HCT116 (cell line): Measurements from ENCODE around the gene USH1C. TPM values are rescaled to one million over a fixed set of nuclear protein-coding genes. Genes with fewer than 3 reads are reported as not detected.

ENCODE experiments used
- ATAC-seq: fragments of 200-7000 bp; cut with Tn5 transposase; 2 replicates; pipeline ENCODE4 v1.9.1; 2020; ENCODE audit warnings: mild to moderate bottlenecking, moderate library complexity
- BruUV-seq: library from RNA; stranded (reverse); fragments of 400-500 nt; replicated peaks from 2 replicates; lab custom pipeline; 2021; lab: Mats Ljungman, UMichigan
- CTCF ChIA-PET: fragments of 300-600 bp; sonication (Branson Sonifier 250); formaldehyde crosslinking; loops from one replicate; lab custom pipeline; 2021; ENCODE audit warnings: antibody characterized with exemption; lab: Charles Lee
- POLR2A ChIA-PET: fragments of 300-600, 350-600 bp; sonication (Branson Sonifier 250); formaldehyde crosslinking; loops from one replicate; lab custom pipeline; 2021; ENCODE audit warnings: antibody characterized with exemption; lab: Charles Lee
- RAD21 ChIA-PET, 2 experiments: fragments of 300-600 bp; sonication (Branson Sonifier 250); formaldehyde crosslinking; loops; one replicate each; lab custom pipeline; 2023; ENCODE audit warnings: low total read pairs in 2 of 2; ENCODE audit not compliant: uncharacterized antibody in 2 of 2, unreplicated experiment in 2 of 2, low non-redundant PET in 1 of 2; lab: Charles Lee
- DNase-seq: peaks from one replicate; pipeline ENCODE4 v3.0.0-alpha.2; 2010; ENCODE audit warnings: low read depth, low spot score
- H2AFZ ChIP-seq: fragments of 200-600 bp; shearing (Covaris generic), sonication (generic); 2 replicates; pipeline ENCODE4 v1.6.1; 2017; ENCODE audit warnings: low read depth, mixed run types, mixed read lengths, antibody characterized with exemption, low read length; ENCODE audit not compliant: poor library complexity, severe bottlenecking
- H3K27ac ChIP-seq: 2 replicates; pipeline ENCODE4 v1.5.1; 2012; ENCODE audit warnings: low read depth, low read length
- H3K27me3 ChIP-seq: fragments of 200-600 bp; sonication (generic); 2 replicates; pipeline ENCODE4 v1.6.1; 2016; ENCODE audit warnings: mixed run types, low read length, mixed read lengths; ENCODE audit not compliant: insufficient read depth
- H3K36me3 ChIP-seq, 2 experiments: fragments of 200-500 bp in 1 of 2; fragments of 200-600 bp in 1 of 2; sonication (Bioruptor generic) in 1 of 2; sonication (generic) in 1 of 2; 2 replicates each; pipeline versions ENCODE4 v1.5.1 to v1.6.1; 2014 to 2016; ENCODE audit warnings: low read length in 2 of 2, inconsistent platforms in 1 of 2, mixed read lengths in 1 of 2, mixed run types in 1 of 2; ENCODE audit not compliant: insufficient read depth in 2 of 2, control insufficient read depth in 1 of 2
- H3K4me1 ChIP-seq, 2 experiments: fragments of 200-600 bp in 1 of 2; sonication (generic) in 1 of 2; 2 replicates each; pipeline versions ENCODE4 v1.5.1 to v1.6.1; 2012 to 2017; ENCODE audit warnings: low read length in 2 of 2, inconsistent platforms in 1 of 2, mild to moderate bottlenecking in 1 of 2, mixed read lengths in 1 of 2, mixed run types in 1 of 2, moderate library complexity in 1 of 2; ENCODE audit not compliant: insufficient read depth in 2 of 2, control insufficient read depth in 1 of 2
- H3K4me2 ChIP-seq: fragments of 200-600 bp; sonication (generic); 2 replicates; pipeline ENCODE4 v1.6.1; 2017; ENCODE audit warnings: mixed run types, low read length, mixed read lengths
- H3K4me3 ChIP-seq, 2 experiments: fragments of 200-600 bp in 1 of 2; sonication (generic) in 1 of 2; replicated peaks in 1 of 2; 2 replicates each; pipeline ENCODE4 v1.5.1; 2011 to 2016; ENCODE audit warnings: low read length in 2 of 2, control low read depth in 1 of 2, low read depth in 1 of 2, mild to moderate bottlenecking in 1 of 2, mixed read lengths in 1 of 2, mixed run types in 1 of 2
- H3K79me2 ChIP-seq: fragments of 200-600 bp; sonication (generic); 2 replicates; pipeline ENCODE4 v1.6.1; 2017; ENCODE audit warnings: mild to moderate bottlenecking, mixed run types, low read length, moderate library complexity, mixed read lengths; ENCODE audit not compliant: insufficient read depth
- H3K9ac ChIP-seq: fragments of 200-600 bp; sonication (generic); 2 replicates; pipeline ENCODE4 v1.6.1; 2016; ENCODE audit warnings: low read length, mixed read lengths
- H3K9me2 ChIP-seq: fragments of 200-600 bp; sonication (generic), shearing (Covaris generic); 2 replicates; pipeline ENCODE4 v1.6.1; 2017; ENCODE audit warnings: mixed run types, mild to moderate bottlenecking, moderate library complexity; ENCODE audit not compliant: insufficient read depth
- H3K9me3 ChIP-seq, 2 experiments: fragments of 200-500 bp in 1 of 2; fragments of 200-600 bp in 1 of 2; sonication (Bioruptor generic) in 1 of 2; sonication (generic) in 1 of 2; 2 replicates each; pipeline ENCODE4 v1.6.1; 2014 to 2017; ENCODE audit warnings: low read length in 2 of 2, mixed read lengths in 2 of 2, inconsistent platforms in 1 of 2, low read depth in 1 of 2, mild to moderate bottlenecking in 1 of 2, mixed run types in 1 of 2, moderate library complexity in 1 of 2; ENCODE audit not compliant: control insufficient read depth in 1 of 2, insufficient read depth in 1 of 2
- H4K20me1 ChIP-seq: fragments of 200-600 bp; sonication (generic), shearing (Covaris generic); 2 replicates; pipeline ENCODE4 v1.6.1; 2017; ENCODE audit warnings: mixed run types, mild to moderate bottlenecking, moderate library complexity; ENCODE audit not compliant: insufficient read depth
- POLR2AphosphoS5 ChIP-seq: IDR thresholded peaks from 2 replicates; pipeline ENCODE4 v1.6.1; 2011; ENCODE audit warnings: mild to moderate bottlenecking, low read depth, low read length, moderate library complexity
- ZFX ChIP-seq: fragments of 450-650 bp; IDR thresholded peaks from 2 replicates; pipeline ENCODE4 v1.6.1; 2017
- intact Hi-C: fragments of 100-400 bp; cut with micrococcal nuclease; formaldehyde crosslinking; loops from 2 replicates; pipeline ENCODE4 v1.10.0; 2022
- total RNA-seq: library from RNA; stranded (reverse); gene quantifications from one replicate; pipeline ENCODE4 v1.2.1, GENCODE V29; 2021; ENCODE audit not compliant: unreplicated experiment

Gene USH1C
- total RNA-seq, 1 experiment from 2014 or later = 13.4 TPM

DNA sequence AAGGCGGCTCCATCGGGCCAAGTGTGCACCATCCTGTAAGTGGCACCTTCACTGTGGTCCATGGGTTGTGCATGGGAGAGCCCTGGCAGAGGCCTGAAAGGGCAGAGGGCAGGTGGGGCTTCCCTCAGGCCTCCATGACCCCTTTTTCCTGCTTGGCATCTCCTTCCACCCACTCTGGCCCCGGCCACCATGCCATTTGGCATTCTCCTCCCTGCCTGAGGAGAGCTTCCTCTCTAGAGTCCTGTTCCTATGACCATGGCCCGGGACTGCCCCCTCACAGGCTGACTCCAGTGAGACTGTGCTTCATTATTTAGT is 7.8 kb upstream of the USH1C start:
- ChIA-PET POLR2A (no interaction called here), RAD21 (no interaction called here)
- DNase-seq = no peak

DNA sequence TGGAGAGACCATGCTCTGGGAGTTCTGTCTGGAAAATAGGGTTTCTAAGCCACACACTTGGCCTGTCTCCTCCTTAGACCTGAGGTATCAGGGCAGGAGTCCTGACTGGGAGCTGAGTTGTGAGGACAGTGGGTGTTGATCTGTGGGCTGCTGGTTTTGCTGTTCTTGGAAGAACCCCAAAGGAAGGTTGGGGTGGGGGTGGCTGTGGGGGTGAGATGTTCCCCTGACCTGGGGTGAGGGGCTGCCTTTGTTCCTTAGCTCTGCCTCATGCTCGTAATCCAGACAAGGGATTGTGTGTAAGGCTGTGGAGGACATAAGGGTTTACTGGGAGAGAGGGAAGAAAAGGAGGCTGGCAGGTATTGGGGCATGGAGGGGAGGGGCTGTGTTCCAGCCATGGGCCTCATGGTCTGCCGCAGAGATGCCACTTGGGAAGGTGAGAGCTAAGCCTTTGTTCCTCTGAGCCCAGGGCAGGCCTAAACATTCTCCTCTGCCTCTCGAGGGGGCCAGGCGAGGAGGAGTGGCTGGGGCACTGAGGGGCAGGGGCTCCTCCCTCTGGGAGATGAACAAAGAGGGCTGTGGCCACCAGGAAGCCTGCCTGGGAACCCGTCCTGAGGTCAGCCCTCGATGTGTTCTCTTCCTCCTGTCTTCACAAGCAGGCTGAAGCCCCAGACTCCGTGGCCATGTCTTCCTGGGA is 7.3 kb upstream of the USH1C start:
- Histone ChIP-seq H3K4me3 (no peak overlapping the region), H3K9me3 (no peaks in the 10 kb centered on the region), H3K9ac (no peak overlapping the region), H3K9me2 (no peaks in the 10 kb centered on the region), H3K79me2 (no peaks in the 10 kb centered on the region), H2AFZ (no peak overlapping the region), H4K20me1 (no peaks in the 10 kb centered on the region), H3K4me2 (no peak overlapping the region), H3K4me1 (peaks cover 0 to 3% of the 10 kb centered on the region in 2 experiments; a peak in 2 of 4 replicates), H3K27me3 (no peaks in the 10 kb centered on the region), H3K27ac (no peak overlapping the region), H3K36me3 (no peaks in the 10 kb centered on the region)
- no peak for ATAC-seq
- no TSS peak for BruUV-seq
- RAD21 ChIA-PET = no interaction called here
- DNase-seq = no peak
- CTCF ChIA-PET = no interaction called here
- POLR2A ChIA-PET = no interaction called here
- no peak for TF ChIP-seq ZFX
- intact Hi-C loops = no loop called here

More for the DNA sequence above, 7.8 kb upstream of the USH1C start:
- intact Hi-C loops = no loop called here
- no peaks in the 10 kb centered on the region for H3K9me2 ChIP-seq
- H3K9ac ChIP-seq = no peak overlapping the region
- no peaks in the 10 kb centered on the region for H4K20me1 ChIP-seq
- H3K79me2 ChIP-seq = no peaks in the 10 kb centered on the region
- no peak for ATAC-seq
- no peaks in the 10 kb centered on the region for H3K36me3 ChIP-seq
- no peak overlapping the region for H2AFZ ChIP-seq
- no peaks in the 10 kb centered on the region for H3K27me3 ChIP-seq
- no peak for TF ChIP-seq POLR2AphosphoS5
- H3K4me3 ChIP-seq = no peak overlapping the region
- H3K9me3 ChIP-seq = no peaks in the 10 kb centered on the region
- H3K4me1 ChIP-seq = peaks cover 0 to 3% of the 10 kb centered on the region in 2 experiments; a peak in 2 of 4 replicates
- no TSS peak for BruUV-seq
- no peak overlapping the region for H3K4me2 ChIP-seq
- CTCF ChIA-PET = no interaction called here
- H3K27ac ChIP-seq = no peak overlapping the region
